NCI-H1417 (cell line): Measurements from ENCODE around the gene RELN.
"Not testable (repeated sequence)": the region's sequence is repeated elsewhere in the genome, so short reads cannot be mapped to it uniquely, and the experiment has no call there.

Source experiments
- DNase-seq, 3 experiments: peaks; one replicate each; lab custom pipeline; 2025; lab: John Stamatoyannopoulos, UW

The RELN gene

DNA sequence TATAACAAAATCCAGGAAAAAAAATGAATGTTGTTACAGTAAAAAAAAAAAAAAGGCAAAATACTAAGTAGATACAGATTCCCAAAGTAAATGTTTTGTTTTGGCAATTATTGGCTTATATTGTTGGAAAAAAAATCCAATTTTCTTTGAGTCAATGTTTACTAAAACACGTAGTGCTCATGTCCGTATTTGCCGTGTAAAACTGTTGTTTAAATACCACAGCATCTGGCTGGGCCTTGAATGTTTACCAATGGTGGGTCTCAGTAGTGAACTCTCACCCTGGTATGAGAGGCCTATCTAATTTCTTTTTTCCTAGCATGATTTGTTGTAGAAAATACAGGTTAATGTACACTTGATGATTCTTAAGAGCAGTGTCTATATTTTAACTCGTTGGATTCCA is 502.0 kb downstream of the RELN start:
- no peak for DNase-seq

DNA sequence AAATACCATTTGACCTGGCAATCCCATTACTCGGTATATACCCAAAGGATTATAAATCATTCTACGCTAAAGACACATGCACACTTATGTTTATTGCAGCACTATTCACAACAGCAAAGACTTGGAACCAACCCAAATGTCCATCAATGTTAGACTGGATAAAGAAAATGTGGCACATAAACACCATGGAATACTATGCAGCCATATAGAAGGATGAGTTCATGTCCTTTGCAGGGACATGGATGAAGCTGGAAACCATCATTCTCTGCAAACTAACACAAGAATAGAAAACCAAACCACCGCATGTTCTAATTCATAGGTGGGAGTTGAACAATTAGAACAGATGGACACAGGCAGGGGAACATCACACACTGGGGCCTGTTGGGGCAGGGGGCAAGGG is 502.6 kb downstream of the RELN start:
- DNase-seq: not testable (repeated sequence)

DNA sequence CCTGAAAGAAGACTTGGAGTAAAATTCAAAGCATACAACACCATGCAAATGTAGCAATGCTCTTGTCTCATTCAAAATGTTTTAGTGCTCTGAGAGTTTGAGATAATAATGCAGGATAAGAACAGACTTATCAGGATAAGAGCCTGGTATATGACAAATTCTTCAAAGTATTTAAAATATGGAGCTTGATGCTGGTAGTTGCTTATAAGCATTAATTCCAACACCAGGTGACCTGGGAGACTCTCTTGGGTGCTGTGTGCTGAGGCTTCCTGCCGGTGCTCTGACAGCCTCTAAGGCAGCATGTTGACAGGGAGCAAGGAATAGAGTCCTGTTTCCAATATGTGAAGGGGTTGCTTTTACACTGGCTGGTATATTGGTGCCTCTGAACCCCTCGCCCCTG is 508.7 kb downstream of the RELN start:
- no peak for DNase-seq

DNA sequence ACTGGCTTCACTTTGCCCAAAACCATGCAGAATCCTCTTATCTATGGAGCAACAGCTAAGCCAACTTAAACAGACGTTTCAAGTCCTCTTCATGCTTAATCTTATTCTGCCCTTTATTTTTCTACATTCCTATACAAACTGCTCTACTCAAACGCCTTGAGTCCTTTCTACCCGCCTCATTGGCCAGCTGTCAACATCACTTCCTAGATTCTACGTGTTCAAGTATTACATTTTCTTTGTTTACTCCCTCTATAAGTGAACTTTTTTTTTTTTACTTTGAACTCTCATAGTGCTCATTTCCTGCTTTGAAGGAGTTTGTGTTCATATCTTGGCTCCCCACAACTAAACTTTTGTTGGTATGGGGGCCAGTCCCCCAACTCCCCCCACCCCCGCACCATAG is 514.5 kb downstream of the RELN start:
- DNase-seq: no peak

DNA sequence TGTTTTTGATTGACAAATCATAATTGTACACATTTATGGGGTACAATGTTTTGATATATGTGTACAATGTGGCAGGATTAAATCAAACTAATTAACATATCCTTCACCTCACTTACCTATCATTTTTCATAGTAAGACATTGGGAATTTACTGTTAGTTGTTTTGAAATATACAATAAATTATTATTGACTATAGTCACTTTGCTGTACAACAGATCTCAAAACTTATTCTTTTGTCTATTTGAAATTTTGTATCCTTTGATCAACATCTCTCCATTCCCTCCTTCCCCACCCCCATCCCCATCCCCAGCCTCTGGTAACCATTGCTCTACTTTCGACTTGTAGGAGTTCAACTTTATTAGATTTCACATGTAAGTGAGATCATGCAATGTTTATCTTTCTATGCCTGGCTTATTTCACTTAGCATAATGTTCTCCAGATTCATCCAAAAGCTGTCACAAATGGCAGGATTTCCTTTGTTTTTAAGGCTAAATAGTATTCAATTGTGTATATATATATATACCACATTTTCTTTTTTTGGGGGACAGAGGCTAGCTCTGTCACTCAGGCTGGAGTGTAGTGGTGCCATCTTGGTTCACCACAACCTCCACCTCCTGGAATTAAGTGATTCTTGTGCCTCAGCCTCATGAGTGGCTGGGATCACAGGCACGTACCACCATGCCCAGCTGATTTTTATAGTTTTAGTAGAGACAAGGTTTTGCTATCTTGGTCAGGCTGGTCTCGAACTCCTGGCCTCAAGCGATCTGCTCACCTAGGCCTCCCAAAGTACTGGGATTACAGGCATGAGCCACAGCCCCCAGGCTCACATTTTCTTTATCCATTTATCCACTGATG is 520.1 kb downstream of the RELN start:
- DNase-seq: no peak

DNA sequence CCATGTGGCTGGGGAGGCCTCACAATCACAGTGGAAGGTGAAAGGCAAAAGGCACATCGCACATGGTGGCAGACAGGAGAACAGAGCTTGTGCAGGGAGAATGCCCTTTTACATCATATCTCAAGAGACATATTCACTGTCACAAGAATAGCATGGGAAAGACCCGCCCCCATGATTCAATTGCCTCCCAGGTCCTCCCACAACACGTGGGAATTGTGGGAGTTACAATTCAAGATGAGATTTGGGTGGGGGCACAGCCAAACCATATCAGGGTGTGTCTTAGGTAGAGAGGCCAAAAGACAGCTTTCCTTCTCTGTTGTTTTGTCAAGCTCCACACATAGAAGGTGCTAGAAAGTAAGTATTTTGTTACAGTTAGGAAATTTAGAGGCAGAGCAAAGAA is 522.6 kb downstream of the RELN start:
- no peak for DNase-seq

DNA sequence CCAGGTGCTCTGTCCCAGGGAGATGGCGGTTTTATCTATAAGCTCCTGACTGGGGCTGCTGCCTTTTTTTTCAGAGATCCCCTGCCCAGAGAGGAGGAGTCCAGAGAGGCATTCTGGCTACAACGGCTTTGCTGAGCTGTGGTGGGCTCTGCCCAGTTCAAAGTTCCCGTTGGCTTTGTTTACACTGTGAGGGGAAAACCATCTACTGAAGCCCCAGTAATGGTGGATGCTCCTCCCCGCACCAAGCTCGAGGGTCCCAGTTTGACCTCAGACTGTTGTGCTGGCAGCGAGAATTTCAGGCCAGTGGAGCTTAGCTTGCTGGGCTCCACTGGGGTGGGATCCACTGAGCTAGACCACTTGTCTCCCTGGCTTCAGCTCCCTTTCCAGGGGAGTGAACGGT is 527.1 kb downstream of the RELN start:
- DNase-seq: no peak

DNA sequence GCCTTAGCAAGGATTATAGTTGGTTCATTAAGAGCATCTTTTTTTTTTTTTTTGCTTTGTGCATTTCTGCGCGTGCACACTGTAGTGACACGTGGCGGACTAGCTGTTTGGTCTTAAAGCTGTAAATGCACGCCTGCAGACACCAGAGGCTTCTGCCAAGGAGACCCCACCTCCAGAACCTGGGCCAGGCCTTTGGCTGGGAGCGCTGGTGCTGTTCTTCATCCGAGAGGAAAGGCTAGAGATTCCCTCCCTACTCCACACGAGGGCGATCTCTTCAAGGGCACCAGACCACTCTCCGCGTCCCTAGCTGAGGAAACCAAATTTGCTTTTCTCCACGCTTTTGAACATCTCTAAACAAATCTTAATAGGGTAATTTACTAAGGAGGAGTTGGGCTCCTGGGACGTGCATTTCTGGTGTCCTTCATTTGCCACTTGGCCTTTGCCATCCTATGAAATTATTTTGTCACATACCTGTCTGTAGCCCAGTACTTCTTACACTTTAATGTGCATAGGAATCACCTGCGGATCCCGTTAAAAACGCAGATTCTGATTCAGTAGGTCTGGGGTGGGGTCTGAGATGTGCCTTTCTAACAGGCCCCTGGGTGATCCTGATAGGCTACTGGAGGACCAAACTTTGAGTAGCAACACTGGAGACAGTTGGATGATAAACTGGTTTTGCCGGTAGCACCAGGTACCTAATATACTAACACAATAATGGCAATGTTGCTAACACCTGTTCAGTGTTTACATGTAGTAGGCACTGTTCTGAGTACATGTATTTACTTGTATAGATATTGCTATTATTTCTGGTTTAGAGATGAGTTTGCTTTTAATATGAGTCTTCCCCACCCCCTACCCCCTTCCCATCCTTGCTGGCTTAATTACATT is 542.1 kb downstream of the RELN start:
- DNase-seq: peak; percentile 70 to 92 (median 86)

DNA sequence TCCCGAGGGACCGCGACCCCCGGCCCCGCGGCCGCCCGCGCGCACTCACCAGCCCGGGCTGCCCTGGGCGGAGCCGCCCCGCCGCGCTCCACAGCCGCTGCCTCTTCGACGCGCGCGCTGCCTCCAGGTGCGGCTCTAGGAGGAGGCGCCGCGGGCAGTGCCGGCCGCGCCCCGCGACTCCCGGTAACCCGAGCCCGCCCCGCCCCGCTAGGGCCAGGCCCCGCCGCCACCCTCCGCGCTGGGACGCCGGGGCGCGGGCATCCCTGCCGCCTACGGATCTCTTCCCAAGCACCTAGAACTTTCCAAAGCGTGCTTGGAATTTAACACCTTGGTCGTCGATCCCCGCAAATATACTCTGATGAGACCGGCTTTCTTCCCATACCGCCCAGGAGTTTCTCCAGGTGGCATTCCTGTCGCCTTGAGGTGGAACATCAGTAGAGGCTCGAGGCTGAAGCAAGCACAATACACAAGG is 543.4 kb downstream of the RELN start, which contains the start of gene SLC26A5:
SLC26A5 (minus strand) TSS at position 159 of the 472 bp plus-strand sequence. CDS start 24,693 bp downstream, outside the sequence.
- peak; percentile 78 to 86 (median 83) for DNase-seq

DNA sequence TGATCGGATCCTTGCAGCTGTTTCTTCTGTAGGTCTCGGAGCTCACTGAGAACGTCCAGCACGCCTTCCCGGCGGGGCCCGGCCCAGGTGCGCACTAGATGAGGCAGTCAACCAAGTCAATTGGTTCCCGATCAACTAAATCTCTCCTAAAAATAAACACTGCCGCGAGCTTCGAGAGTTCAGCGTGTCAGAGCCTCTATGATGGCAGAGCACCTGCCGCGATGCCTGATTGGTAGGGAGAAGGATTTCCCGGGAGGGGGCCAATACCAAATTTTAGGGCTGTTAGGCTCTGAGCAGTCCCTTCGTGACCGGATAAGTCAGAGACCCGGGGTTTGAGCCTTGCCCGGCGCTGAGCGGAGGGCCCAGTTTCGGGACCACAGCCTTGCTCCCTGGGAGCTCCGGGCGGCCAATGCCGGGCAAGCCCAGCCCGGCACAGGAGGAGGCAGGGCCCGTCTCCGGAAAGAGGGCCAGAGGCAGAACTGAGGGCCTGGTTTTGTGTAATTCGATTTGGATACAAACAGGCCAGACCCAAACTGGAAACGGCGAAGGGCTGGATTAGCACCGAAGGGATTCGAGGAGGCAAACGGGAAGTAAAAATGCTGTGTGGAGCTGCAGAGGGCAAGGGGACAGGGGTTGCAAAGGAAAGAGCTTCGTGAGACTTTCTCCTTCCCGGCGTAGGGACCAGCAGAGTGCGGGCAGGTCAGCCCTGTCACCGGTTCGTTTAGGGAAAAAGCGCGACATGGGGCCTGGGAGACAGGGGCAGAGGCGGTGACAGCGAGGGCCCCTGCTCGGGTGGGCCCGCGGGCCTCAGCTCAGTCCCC is 544.0 kb downstream of the RELN start:
- DNase-seq: peak; percentile 70 to 77 (median 75)

DNA sequence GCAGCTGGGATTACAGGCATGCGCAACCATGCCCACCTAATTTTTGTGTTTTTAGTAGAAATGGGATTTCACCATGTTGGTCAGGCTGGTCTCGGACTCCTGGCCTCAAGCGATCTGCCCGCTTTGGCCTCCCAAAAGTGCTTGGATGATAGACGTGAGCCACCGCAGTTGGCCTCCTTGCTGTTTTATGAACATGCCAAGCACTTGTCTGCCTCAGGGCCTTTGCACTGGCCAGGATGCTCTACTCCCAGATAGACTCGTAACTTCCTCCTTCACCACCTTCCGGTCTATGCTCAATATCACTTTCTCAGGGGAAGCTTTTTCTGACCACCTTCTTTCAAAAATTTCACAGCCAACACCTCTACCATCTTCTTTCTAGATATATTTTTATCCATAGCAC is 549.8 kb downstream of the RELN start:
- no peak for DNase-seq

DNA sequence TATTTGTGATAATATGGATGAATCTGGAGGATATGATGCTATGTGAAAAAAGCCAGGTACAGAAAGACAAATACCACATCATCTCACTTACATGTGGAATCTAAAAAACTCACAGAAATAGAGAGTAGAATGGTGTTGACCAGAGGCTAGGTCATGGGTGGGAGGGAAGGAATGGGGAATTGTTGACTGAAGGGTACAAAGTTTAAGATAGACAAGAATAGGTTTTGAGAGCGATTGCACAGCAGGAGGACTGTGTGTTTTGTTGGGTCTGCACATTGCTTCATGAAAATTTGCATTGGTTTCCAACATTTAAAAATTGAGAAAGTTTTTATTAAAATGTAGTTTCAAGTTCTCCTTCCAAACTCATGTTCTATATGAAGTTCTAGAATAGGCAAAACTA is 551.8 kb downstream of the RELN start:
- DNase-seq: no peak

DNA sequence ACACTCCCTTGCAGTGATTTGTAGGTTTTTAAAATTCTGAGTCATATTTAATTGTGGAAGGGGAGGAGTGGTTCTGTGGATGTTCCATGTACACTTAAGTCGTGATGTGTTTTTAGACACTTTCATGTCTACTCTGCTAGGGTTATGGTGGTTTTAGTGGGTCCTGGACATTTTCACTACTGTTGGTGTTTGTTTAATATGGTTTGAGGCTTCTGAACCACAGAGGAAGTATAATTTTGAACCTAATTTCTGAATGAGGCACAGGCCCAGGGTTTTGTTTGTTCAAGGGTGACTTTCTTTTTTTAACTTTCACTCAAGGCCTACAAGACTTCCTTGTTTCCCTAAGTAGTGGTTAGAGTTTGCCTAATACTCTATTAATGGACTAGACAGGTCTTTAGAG is 556.7 kb downstream of the RELN start:
- no peak for DNase-seq

DNA sequence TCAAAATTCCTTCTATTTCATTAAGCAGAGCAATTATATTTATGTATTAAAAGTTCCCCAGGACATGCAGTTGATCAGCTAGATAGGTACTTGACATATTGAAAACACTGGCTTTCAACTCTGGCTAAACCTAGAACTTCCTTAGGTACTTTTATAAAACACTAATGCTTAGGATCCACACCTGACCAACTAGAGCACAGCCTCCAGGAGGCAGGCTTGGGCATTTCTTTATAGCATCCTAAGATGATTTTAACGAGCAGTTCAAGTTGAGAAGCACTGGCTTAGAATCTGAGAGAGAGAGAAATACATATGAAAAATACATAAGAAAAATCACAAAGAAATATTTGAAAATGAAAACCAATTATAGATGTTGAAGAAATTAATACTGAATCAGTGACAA is 564.3 kb downstream of the RELN start:
- DNase-seq: no peak

DNA sequence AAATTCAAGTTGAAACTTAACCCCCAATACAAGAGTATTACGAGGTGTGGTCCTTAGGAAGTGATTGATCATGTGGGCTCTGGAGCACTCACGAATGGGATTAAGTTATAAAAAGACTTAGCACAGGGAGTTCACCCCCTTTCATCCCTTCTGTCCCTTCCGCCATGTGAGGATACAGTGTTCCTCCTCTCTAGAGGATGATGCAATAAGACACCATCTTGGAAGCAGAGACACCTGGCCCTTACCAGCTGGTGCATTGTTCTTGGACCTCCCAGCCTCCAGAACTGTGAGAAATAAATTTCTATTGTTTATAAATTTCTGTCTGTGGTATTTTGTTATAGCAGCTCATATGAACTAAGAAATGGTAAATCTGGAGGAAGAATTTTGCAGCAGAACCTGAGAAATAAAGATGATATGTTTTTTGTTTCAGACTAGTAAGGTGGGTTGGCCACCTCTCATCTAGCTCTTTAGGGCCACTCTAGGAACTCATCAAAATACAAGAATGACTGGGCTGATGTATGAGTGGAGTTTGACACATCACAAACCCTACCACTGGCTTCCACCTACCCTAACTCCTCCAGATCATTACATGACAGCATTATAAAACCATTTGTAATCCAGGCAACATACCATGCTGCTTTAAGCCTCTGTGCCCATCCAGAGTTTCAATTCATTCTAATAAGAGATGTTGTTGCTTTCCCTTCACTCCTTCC is 565.8 kb downstream of the RELN start:
- no peak for DNase-seq
